HUDEP-2 (cell line): Measurements from ENCODE around the gene FJX1.
"Not testable (repeated sequence)": the region's sequence is repeated elsewhere in the genome, so short reads cannot be mapped to it uniquely, and the experiment has no call there.

Experiments used
- DNase-seq, 76 experiments: peaks; one replicate each; lab custom pipeline; 2025; ENCODE audit not compliant: unreplicated experiment in 76 of 76; lab: John Stamatoyannopoulos, UW

FJX1 gene

GRCh38 chr11:35662649-35663407 lies 44.6 kb downstream of the FJX1 start, which contains the start of gene TRIM44:
Gene TRIM44, plus strand, starts transcription at chr11:35662775. Its CDS starts 337 bp downstream, at chr11:35663112.
- peak in 74 of 76 experiments; percentile 9 to 81 (median 64) for DNase-seq

GRCh38 chr11:35663408-35663702 lies 45.1 kb downstream of the FJX1 start:
- DNase-seq, result peak in 1 of 76 experiments; percentile 33

GRCh38 chr11:35664977-35665441 lies 46.7 kb downstream of the FJX1 start:
- no peak for DNase-seq

- DNase-seq, result no peak
Observed at GRCh38 chr11:35667257-35667656, 49.0 kb downstream of the FJX1 start.

GRCh38 chr11:35668350-35668749 lies 50.1 kb downstream of the FJX1 start:
- not testable (repeated sequence) for DNase-seq
